Measurements from ENCODE around the gene PZP.
"Not testable (repeated sequence)": the region's sequence is repeated elsewhere in the genome, so short reads cannot be mapped to it uniquely, and the experiment has no call there.

The PZP gene

GRCh38 chr12:9180810-9181209, 27.4 kb downstream of the PZP start:
- no peak for DNase-seq

GRCh38 chr12:9179781-9180180, 28.4 kb downstream of the PZP start:
- DNase-seq, result no peak

GRCh38 chr12:9169979-9170634, 38.1 kb downstream of the PZP start:
- DNase-seq, result no peak

- DNase-seq, result not testable (repeated sequence)
These were observed 40.9 kb downstream of the PZP start for GRCh38 chr12:9167345-9167744.

- no peak for DNase-seq
These were observed 44.8 kb downstream of the PZP start for GRCh38 chr12:9163392-9163791.

- DNase-seq, result no peak
These were observed 52.1 kb downstream of the PZP start for GRCh38 chr12:9156119-9156518.

GRCh38 chr12:9149372-9149771, 58.8 kb downstream of the PZP start:
- no peak for DNase-seq

- DNase-seq, result no peak
These were observed 59.3 kb downstream of the PZP start for GRCh38 chr12:9148926-9149325.

- no peak for DNase-seq
These were observed 60.7 kb downstream of the PZP start for GRCh38 chr12:9147461-9147860.

GRCh38 chr12:9144730-9145106, 63.5 kb downstream of the PZP start:
- no peak for DNase-seq

- DNase-seq, result no peak
These were observed 64.1 kb downstream of the PZP start for GRCh38 chr12:9143929-9144729.

- no peak for DNase-seq
These were observed 65.1 kb downstream of the PZP start for GRCh38 chr12:9143137-9143536.

GRCh38 chr12:9139588-9140290, 68.5 kb downstream of the PZP start:
- DNase-seq, result not testable (repeated sequence)

- no peak for DNase-seq
These were observed 72.3 kb downstream of the PZP start for GRCh38 chr12:9135903-9136310.

- no peak for DNase-seq
These were observed 73.1 kb downstream of the PZP start for GRCh38 chr12:9134981-9135628.

GRCh38 chr12:9133216-9133916, 74.8 kb downstream of the PZP start:
- DNase-seq, result no peak

- DNase-seq, result no peak
These were observed 76.1 kb downstream of the PZP start for GRCh38 chr12:9132008-9132535.

GRCh38 chr12:9130244-9130643, 78.0 kb downstream of the PZP start:
- no peak for DNase-seq

GRCh38 chr12:9127936-9128663, 80.1 kb downstream of the PZP start:
- DNase-seq, result no peak

GRCh38 chr12:9127484-9127883, 80.7 kb downstream of the PZP start:
- no peak for DNase-seq

GRCh38 chr12:9124383-9125031, 83.7 kb downstream of the PZP start:
- no peak for DNase-seq
